GM19463 (cell line): ENCODE results near the gene ADGRG2.

ENCODE experiments used
- ATAC-seq: cut with Tn5 transposase; IDR thresholded peaks from one replicate; pipeline ENCODE4 v1.9.1; 2021; ENCODE audit warnings: mild to moderate bottlenecking, moderate library complexity; ENCODE audit not compliant: unreplicated experiment

Gene ADGRG2

GRCh38 chrX:19121898-19122640 is at the start of gene ADGRG2:
Gene ADGRG2 (minus strand): TSS chrX:19122468. CDS start chrX:19068834, 53,634 bp downstream.
- no peak for ATAC-seq

- no peak for ATAC-seq
Observed at GRCh38 chrX:19168609-19169008, 46.3 kb upstream of the ADGRG2 start.

- no peak for ATAC-seq
Observed at GRCh38 chrX:19162851-19163250, 40.6 kb upstream of the ADGRG2 start.

GRCh38 chrX:19156186-19156585 is 33.9 kb upstream of the ADGRG2 start:
- no peak for ATAC-seq

- no peak for ATAC-seq
Observed at GRCh38 chrX:19152762-19153161, 30.5 kb upstream of the ADGRG2 start.

GRCh38 chrX:19137067-19137466 is 14.8 kb upstream of the ADGRG2 start:
- ATAC-seq, result no peak

GRCh38 chrX:19133784-19134183 is 11.5 kb upstream of the ADGRG2 start:
- ATAC-seq, result no peak

- ATAC-seq, result no peak
Observed at GRCh38 chrX:19133231-19133630, 11.0 kb upstream of the ADGRG2 start.

GRCh38 chrX:19130628-19131027 is 8.4 kb upstream of the ADGRG2 start:
- ATAC-seq, result no peak

- no peak for ATAC-seq
Observed at GRCh38 chrX:19129694-19130093, 7.4 kb upstream of the ADGRG2 start.

GRCh38 chrX:19127649-19128168 is 5.4 kb upstream of the ADGRG2 start:
- no peak for ATAC-seq

GRCh38 chrX:19122641-19123009 is 357 bp upstream of the ADGRG2 start:
- no peak for ATAC-seq

GRCh38 chrX:19121466-19121865 is 802 bp downstream of the ADGRG2 start:
- no peak for ATAC-seq

GRCh38 chrX:19110642-19111041 is 11.6 kb downstream of the ADGRG2 start:
- ATAC-seq, result no peak

GRCh38 chrX:19107035-19107434 is 15.2 kb downstream of the ADGRG2 start:
- no peak for ATAC-seq

- ATAC-seq, result no peak
Observed at GRCh38 chrX:19100586-19100985, 21.7 kb downstream of the ADGRG2 start.

GRCh38 chrX:19097553-19098283 is 24.6 kb downstream of the ADGRG2 start:
- ATAC-seq, result no peak

- no peak for ATAC-seq
Observed at GRCh38 chrX:19096586-19096985, 25.7 kb downstream of the ADGRG2 start.

GRCh38 chrX:19094654-19095053 is 27.6 kb downstream of the ADGRG2 start:
- ATAC-seq, result no peak

GRCh38 chrX:19091596-19091995 is 30.7 kb downstream of the ADGRG2 start:
- no peak for ATAC-seq

- no peak for ATAC-seq
Observed at GRCh38 chrX:19089555-19090040, 32.7 kb downstream of the ADGRG2 start.
